Osteoblast (primary cell): ENCODE data around the gene PXDN. TPM values are rescaled to one million over a fixed set of nuclear protein-coding genes. Genes with fewer than 3 reads are reported as not detected.
A peak's percentile ranks its signal among the peaks of the same experiment; 100 is the strongest.

Experiments
- DNase-seq: peaks from one replicate; pipeline ENCODE4 v3.0.0; 2011; ENCODE audit warnings: low spot score, mixed read lengths; ENCODE audit not compliant: insufficient read length; ENCODE audit errors: missing footprints
- H2AFZ ChIP-seq: 2 replicates; pipeline ENCODE4 v1.6.0; 2011; ENCODE audit warnings: mild to moderate bottlenecking, low read length
- H3K27ac ChIP-seq: 2 replicates; pipeline ENCODE4 v1.5.1; 2011; ENCODE audit warnings: mild to moderate bottlenecking, low read depth, low read length, moderate library complexity
- H3K27me3 ChIP-seq: 2 replicates; pipeline ENCODE4 v1.6.0; 2012; ENCODE audit warnings: mild to moderate bottlenecking, control low read depth, inconsistent platforms, low read length, moderate library complexity; ENCODE audit not compliant: insufficient read depth
- H3K36me3 ChIP-seq: 2 replicates; pipeline ENCODE4 v1.5.1; 2011; ENCODE audit warnings: mild to moderate bottlenecking, low read length, control low read depth, moderate library complexity; ENCODE audit not compliant: insufficient read depth
- H3K4me1 ChIP-seq: 2 replicates; pipeline ENCODE4 v1.5.1; 2011; ENCODE audit warnings: mild to moderate bottlenecking, low read length, control low read depth, moderate library complexity; ENCODE audit not compliant: insufficient read depth
- H3K4me2 ChIP-seq: 2 replicates; pipeline ENCODE4 v1.6.0; 2011; ENCODE audit warnings: mild to moderate bottlenecking, low read length; ENCODE audit not compliant: insufficient read depth
- H3K4me3 ChIP-seq: fragments of 200-600 bp; sonication (generic); 3 replicates; pipeline ENCODE4 v1.5.1; 2012; ENCODE audit warnings: mild to moderate bottlenecking, low read length, inconsistent platforms; ENCODE audit not compliant: insufficient read depth
- H3K79me2 ChIP-seq: 2 replicates; pipeline ENCODE4 v1.6.0; 2012; ENCODE audit warnings: mild to moderate bottlenecking, low read length, control low read depth, inconsistent platforms; ENCODE audit not compliant: insufficient read depth
- H3K9me3 ChIP-seq: 2 replicates; pipeline ENCODE4 v1.5.1; 2011; ENCODE audit warnings: low read depth, low read length, control low read depth
- H4K20me1 ChIP-seq: 2 replicates; pipeline ENCODE4 v1.6.0; 2012; ENCODE audit warnings: mild to moderate bottlenecking, low read length, control low read depth; ENCODE audit not compliant: insufficient read depth
- total RNA-seq: library from RNA; depleted of rRNA; stranded (reverse); fragments of >200 nt; gene quantifications from 2 replicates; pipeline ENCODE4 v1.2.3, GENCODE V29; 2012
- TF ChIP-seq, protein P1 (sequence below): IDR thresholded peaks from 2 replicates; pipeline ENCODE4 v1.5.1; 2011; ENCODE audit warnings: mild to moderate bottlenecking, low read depth, low read length, moderate library complexity; ENCODE audit errors: extremely low read depth

Gene PXDN
- total RNA-seq, 1 donor: 307 TPM

DNA sequence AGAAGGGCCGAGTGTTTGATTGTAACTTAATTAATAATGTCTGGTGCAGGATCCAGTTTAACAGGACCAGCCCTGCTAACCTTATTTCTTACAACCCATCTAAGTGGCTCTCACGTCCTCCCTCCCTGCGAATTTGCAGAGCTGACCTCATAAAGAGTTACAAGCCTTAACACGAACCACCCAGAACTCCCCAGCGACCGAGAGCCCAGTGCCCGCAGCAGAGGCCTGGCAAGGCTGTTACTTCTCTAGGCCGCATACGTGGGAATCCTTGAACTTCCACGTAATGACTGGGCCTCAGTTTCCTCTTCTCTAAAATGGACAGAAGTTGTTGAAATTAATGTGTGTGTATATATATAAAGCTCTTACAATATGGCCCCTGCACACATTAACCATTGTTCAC lies 55.5 kb downstream of the PXDN start:
- no peak overlapping the region for H2AFZ ChIP-seq
- H3K9me3 ChIP-seq: no peaks in the 10 kb centered on the region
- H3K4me1 ChIP-seq: peaks cover 8% of the 10 kb centered on the region
- H3K4me2 ChIP-seq: no peak overlapping the region
- no peak overlapping the region for H3K27ac ChIP-seq
- H3K27me3 ChIP-seq: no peaks in the 10 kb centered on the region
- H4K20me1 ChIP-seq: peaks cover 21% of the 10 kb centered on the region
- no peak for DNase-seq
- peaks cover 28% of the 10 kb centered on the region for H3K79me2 ChIP-seq
- H3K36me3 ChIP-seq: peaks cover 67% of the 10 kb centered on the region
- H3K4me3 ChIP-seq: no peak overlapping the region
- TF ChIP-seq, protein P1, sequence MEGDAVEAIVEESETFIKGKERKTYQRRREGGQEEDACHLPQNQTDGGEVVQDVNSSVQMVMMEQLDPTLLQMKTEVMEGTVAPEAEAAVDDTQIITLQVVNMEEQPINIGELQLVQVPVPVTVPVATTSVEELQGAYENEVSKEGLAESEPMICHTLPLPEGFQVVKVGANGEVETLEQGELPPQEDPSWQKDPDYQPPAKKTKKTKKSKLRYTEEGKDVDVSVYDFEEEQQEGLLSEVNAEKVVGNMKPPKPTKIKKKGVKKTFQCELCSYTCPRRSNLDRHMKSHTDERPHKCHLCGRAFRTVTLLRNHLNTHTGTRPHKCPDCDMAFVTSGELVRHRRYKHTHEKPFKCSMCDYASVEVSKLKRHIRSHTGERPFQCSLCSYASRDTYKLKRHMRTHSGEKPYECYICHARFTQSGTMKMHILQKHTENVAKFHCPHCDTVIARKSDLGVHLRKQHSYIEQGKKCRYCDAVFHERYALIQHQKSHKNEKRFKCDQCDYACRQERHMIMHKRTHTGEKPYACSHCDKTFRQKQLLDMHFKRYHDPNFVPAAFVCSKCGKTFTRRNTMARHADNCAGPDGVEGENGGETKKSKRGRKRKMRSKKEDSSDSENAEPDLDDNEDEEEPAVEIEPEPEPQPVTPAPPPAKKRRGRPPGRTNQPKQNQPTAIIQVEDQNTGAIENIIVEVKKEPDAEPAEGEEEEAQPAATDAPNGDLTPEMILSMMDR: no peak

DNA sequence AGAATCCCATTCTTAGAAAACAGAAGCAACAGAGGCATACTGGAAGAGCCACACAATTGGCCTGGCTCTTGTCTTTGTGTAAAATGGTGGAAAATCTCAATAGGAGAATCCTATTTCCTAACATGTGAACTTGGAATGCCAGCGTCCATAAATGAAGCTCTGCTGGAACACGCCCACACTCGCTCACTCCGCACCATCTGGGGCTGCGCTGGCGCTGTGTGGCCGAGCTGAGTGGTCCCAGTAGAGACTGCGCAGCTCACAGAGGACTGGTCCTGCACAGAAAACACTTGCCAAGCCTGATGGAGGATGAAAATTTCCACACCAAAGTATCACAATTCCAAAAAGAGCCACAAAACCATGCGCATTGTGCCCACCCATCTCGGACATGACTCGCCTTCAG lies 56.2 kb downstream of the PXDN start:
- no peak overlapping the region for H2AFZ ChIP-seq
- no peaks in the 10 kb centered on the region for H3K27me3 ChIP-seq
- TF ChIP-seq, protein P1: no peak
- H3K27ac ChIP-seq: no peak overlapping the region
- peaks cover 14% of the 10 kb centered on the region for H4K20me1 ChIP-seq
- H3K4me3 ChIP-seq: no peak overlapping the region
- no peak overlapping the region for H3K4me2 ChIP-seq
- H3K79me2 ChIP-seq: peaks cover 21% of the 10 kb centered on the region
- no peaks in the 10 kb centered on the region for H3K9me3 ChIP-seq
- H3K36me3 ChIP-seq: peaks cover 68% of the 10 kb centered on the region
- no peak for DNase-seq
- H3K4me1 ChIP-seq: peaks cover 8% of the 10 kb centered on the region

DNA sequence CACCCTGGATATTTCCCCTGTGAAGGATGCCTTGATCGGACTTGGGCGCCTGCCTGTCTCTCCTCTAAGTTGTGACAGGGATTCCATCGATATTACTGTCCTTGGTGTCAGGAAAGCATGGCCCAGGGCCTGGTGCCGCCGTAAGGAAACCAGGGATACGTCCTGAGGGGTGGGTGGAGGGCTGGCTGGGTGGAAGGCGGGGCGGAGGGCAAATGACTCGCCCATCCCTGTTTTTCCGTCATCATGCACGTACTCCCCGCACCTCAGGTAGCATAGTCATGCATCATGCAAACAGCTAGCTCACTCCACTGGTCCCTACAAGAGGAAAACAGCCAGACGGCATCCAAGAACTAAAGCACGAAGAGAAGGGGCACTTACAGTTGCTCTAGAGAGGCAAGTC lies 57.1 kb downstream of the PXDN start:
- Histone ChIP-seq H4K20me1 (peaks cover 7% of the 10 kb centered on the region), H3K4me2 (no peak overlapping the region), H3K79me2 (peaks cover 12% of the 10 kb centered on the region), H3K4me1 (peaks cover 8% of the 10 kb centered on the region), H2AFZ (no peak overlapping the region), H3K4me3 (no peak overlapping the region), H3K36me3 (peaks cover 68% of the 10 kb centered on the region), H3K27me3 (no peaks in the 10 kb centered on the region), H3K27ac (no peak overlapping the region), H3K9me3 (no peaks in the 10 kb centered on the region)
- no peak for DNase-seq
- TF ChIP-seq, protein P1: no peak

DNA sequence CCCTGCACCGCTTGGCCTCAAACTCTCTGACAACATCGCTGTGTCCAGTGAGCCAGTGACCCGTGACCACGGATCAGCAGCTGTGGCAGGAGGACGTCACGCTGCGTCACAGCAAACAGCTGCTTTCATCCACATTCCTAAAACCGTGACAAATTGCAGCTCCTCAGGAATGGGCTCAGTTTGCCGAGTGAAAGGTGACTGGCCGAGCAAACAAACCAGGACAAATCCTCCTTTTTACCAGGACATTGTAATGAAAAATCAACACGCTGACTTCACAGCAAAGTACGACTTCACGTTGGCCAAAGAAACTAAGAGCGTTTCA lies 57.6 kb downstream of the PXDN start:
- TF ChIP-seq, protein P1: no peak
- Histone ChIP-seq H3K4me2 (no peak overlapping the region), H3K36me3 (peaks cover 63% of the 10 kb centered on the region), H2AFZ (no peak overlapping the region), H3K4me3 (no peak overlapping the region), H3K4me1 (peaks cover 8% of the 10 kb centered on the region), H3K79me2 (peaks cover 7% of the 10 kb centered on the region), H3K9me3 (no peaks in the 10 kb centered on the region), H4K20me1 (peaks cover 7% of the 10 kb centered on the region), H3K27ac (no peak overlapping the region), H3K27me3 (no peaks in the 10 kb centered on the region)
- DNase-seq: peak; percentile 84
